ENCODE data around the gene ATPAF2. TPM values are rescaled to one million over a fixed set of nuclear protein-coding genes. Genes with fewer than 3 reads are reported as not detected.
"Not testable (repeated sequence)": the region's sequence is repeated elsewhere in the genome, so short reads cannot be mapped to it uniquely, and the experiment has no call there.

ATPAF2 gene
- total RNA-seq, 1 experiment from 2014 or later, result 84.5 TPM

- DNase-seq (ENCODE audit: low spot score), result no peak
- in situ Hi-C loops (cut with HindIII; ENCODE audit: low sequenced_read_pairs), result no loop called here
Measured at GRCh38 chr17:18018411-18018921, 20.5 kb downstream of the ATPAF2 start.

- in situ Hi-C loops (cut with HindIII; ENCODE audit: low sequenced_read_pairs), result no loop called here
- DNase-seq (ENCODE audit: low spot score), result no peak
Measured at GRCh38 chr17:18017958-18018357, 21.0 kb downstream of the ATPAF2 start.

GRCh38 chr17:18016426-18016825, 22.5 kb downstream of the ATPAF2 start:
- no peak for DNase-seq (ENCODE audit: low spot score)
- in situ Hi-C loops (cut with HindIII; ENCODE audit: low sequenced_read_pairs), result no loop called here

GRCh38 chr17:18015593-18015992, 23.4 kb downstream of the ATPAF2 start:
- in situ Hi-C loops (cut with HindIII; ENCODE audit: low sequenced_read_pairs), result no loop called here
- no peak for DNase-seq (ENCODE audit: low spot score)

- in situ Hi-C loops (cut with HindIII; ENCODE audit: low sequenced_read_pairs), result no loop called here
- no peak for DNase-seq (ENCODE audit: low spot score)
Measured at GRCh38 chr17:18014006-18014405, 25.0 kb downstream of the ATPAF2 start.

- DNase-seq (ENCODE audit: low spot score), result no peak
- in situ Hi-C loops (cut with HindIII; ENCODE audit: low sequenced_read_pairs), result no loop called here
Measured at GRCh38 chr17:18011286-18011685, 27.7 kb downstream of the ATPAF2 start.

GRCh38 chr17:18009609-18010420, 29.2 kb downstream of the ATPAF2 start:
- DNase-seq (ENCODE audit: low spot score), result no peak
- in situ Hi-C loops (cut with HindIII; ENCODE audit: low sequenced_read_pairs), result no loop called here

GRCh38 chr17:18008496-18009268, 30.3 kb downstream of the ATPAF2 start:
- DNase-seq (ENCODE audit: low spot score), result no peak
- in situ Hi-C loops (cut with HindIII; ENCODE audit: low sequenced_read_pairs), result no loop called here

- in situ Hi-C loops (cut with HindIII; ENCODE audit: low sequenced_read_pairs), result no loop called here
- no peak for DNase-seq (ENCODE audit: low spot score)
Measured at GRCh38 chr17:18006495-18007239, 32.3 kb downstream of the ATPAF2 start.

GRCh38 chr17:18005496-18005895, 33.5 kb downstream of the ATPAF2 start:
- DNase-seq (ENCODE audit: low spot score), result no peak
- in situ Hi-C loops (cut with HindIII; ENCODE audit: low sequenced_read_pairs), result no loop called here

GRCh38 chr17:18004884-18005305, 34.1 kb downstream of the ATPAF2 start:
- no peak for DNase-seq (ENCODE audit: low spot score)
- in situ Hi-C loops (cut with HindIII; ENCODE audit: low sequenced_read_pairs), result no loop called here

GRCh38 chr17:18004345-18004744, 34.6 kb downstream of the ATPAF2 start:
- DNase-seq (ENCODE audit: low spot score), result no peak
- in situ Hi-C loops (cut with HindIII; ENCODE audit: low sequenced_read_pairs), result no loop called here

- DNase-seq (ENCODE audit: low spot score), result no peak
- in situ Hi-C loops (cut with HindIII; ENCODE audit: low sequenced_read_pairs), result no loop called here
Measured at GRCh38 chr17:18002171-18002570, 36.8 kb downstream of the ATPAF2 start.

GRCh38 chr17:18000030-18000408, 38.9 kb downstream of the ATPAF2 start:
- in situ Hi-C loops (cut with HindIII; ENCODE audit: low sequenced_read_pairs), result no loop called here
- no peak for DNase-seq (ENCODE audit: low spot score)

- no peak for DNase-seq (ENCODE audit: low spot score)
- in situ Hi-C loops (cut with HindIII; ENCODE audit: low sequenced_read_pairs), result loop anchor here (5.0 kb wide), 1 partner anchor 33 kb away; no protein-coding TSS in a partner anchor
Measured at GRCh38 chr17:17999364-18000029, 39.5 kb downstream of the ATPAF2 start.

GRCh38 chr17:17998934-17999333, 40.0 kb downstream of the ATPAF2 start:
- DNase-seq (ENCODE audit: low spot score), result no peak
- in situ Hi-C loops (cut with HindIII; ENCODE audit: low sequenced_read_pairs), result loop anchor here (5.0 kb wide), 1 partner anchor 33 kb away; no protein-coding TSS in a partner anchor

GRCh38 chr17:17995887-17996286, 43.1 kb downstream of the ATPAF2 start:
- DNase-seq (ENCODE audit: low spot score), result not testable (repeated sequence)
- in situ Hi-C loops (cut with HindIII; ENCODE audit: low sequenced_read_pairs), result loop anchor here (5.0 kb wide), 1 partner anchor 36 kb away; no protein-coding TSS in a partner anchor

- DNase-seq (ENCODE audit: low spot score), result peak; percentile 33
- in situ Hi-C loops (cut with HindIII; ENCODE audit: low sequenced_read_pairs), result loop anchor here (5.0 kb wide), 1 partner anchor 38 kb away; no protein-coding TSS in a partner anchor
Measured at GRCh38 chr17:17994271-17995069, 44.5 kb downstream of the ATPAF2 start.

Data from G401 (cell line).